Panc1 (cell line): ENCODE data around the gene MAGI2.

Experiments used
- CTCF ChIP-seq: fragments of 450-650 bp; IDR thresholded peaks from 2 replicates; pipeline ENCODE4 v1.5.1; 2017; ENCODE audit warnings: mild to moderate bottlenecking
- POLR2AphosphoS5 ChIP-seq: IDR thresholded peaks from 2 replicates; pipeline ENCODE4 v1.6.1; 2012; ENCODE audit warnings: mild to moderate bottlenecking, low read depth, low read length, moderate library complexity
- SIN3A ChIP-seq: IDR thresholded peaks from 2 replicates; pipeline ENCODE4 v1.6.1; 2012; ENCODE audit warnings: low read depth, mild to moderate bottlenecking, low read length, moderate library complexity, borderline replicate concordance; ENCODE audit not compliant: insufficient read depth
- TCF7L2 ChIP-seq: IDR thresholded peaks from 2 replicates; pipeline ENCODE4 v1.6.1; 2011; ENCODE audit warnings: mild to moderate bottlenecking, low read depth, low read length, inconsistent platforms
- TF ChIP-seq, protein P1 (sequence below), 2 experiments: IDR thresholded peaks; 2 replicates each; pipeline ENCODE4 v1.6.1; 2011 to 2012; ENCODE audit warnings: low read depth in 2 of 2, control low read depth in 1 of 2, low read length in 1 of 2, mild to moderate bottlenecking in 1 of 2, moderate library complexity in 1 of 2; ENCODE audit not compliant: insufficient read depth in 1 of 2

GRCh38 chr7:79451580-79451979 is 1.9 kb downstream of the MAGI2 start:
- TF ChIP-seq CTCF = no peak
- TF ChIP-seq SIN3A = no peak
- TF ChIP-seq TCF7L2 = no peak
- TF ChIP-seq POLR2AphosphoS5 = no peak
- TF ChIP-seq, protein P1, sequence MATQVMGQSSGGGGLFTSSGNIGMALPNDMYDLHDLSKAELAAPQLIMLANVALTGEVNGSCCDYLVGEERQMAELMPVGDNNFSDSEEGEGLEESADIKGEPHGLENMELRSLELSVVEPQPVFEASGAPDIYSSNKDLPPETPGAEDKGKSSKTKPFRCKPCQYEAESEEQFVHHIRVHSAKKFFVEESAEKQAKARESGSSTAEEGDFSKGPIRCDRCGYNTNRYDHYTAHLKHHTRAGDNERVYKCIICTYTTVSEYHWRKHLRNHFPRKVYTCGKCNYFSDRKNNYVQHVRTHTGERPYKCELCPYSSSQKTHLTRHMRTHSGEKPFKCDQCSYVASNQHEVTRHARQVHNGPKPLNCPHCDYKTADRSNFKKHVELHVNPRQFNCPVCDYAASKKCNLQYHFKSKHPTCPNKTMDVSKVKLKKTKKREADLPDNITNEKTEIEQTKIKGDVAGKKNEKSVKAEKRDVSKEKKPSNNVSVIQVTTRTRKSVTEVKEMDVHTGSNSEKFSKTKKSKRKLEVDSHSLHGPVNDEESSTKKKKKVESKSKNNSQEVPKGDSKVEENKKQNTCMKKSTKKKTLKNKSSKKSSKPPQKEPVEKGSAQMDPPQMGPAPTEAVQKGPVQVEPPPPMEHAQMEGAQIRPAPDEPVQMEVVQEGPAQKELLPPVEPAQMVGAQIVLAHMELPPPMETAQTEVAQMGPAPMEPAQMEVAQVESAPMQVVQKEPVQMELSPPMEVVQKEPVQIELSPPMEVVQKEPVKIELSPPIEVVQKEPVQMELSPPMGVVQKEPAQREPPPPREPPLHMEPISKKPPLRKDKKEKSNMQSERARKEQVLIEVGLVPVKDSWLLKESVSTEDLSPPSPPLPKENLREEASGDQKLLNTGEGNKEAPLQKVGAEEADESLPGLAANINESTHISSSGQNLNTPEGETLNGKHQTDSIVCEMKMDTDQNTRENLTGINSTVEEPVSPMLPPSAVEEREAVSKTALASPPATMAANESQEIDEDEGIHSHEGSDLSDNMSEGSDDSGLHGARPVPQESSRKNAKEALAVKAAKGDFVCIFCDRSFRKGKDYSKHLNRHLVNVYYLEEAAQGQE (IDR thresholded peaks at IDR 0.05; ENCODE audit: insufficient read depth in 1 of 2, low read depth in 2 of 2, low read length in 1 of 2) = no peak
